ACC112 (cell line): Measurements from ENCODE around the gene SPATA21.
"Not testable (repeated sequence)": the region's sequence is repeated elsewhere in the genome, so short reads cannot be mapped to it uniquely, and the experiment has no call there.

ENCODE experiments used
- H2AFZ ChIP-seq: fragments of 200-600 bp; sonication (generic); one replicate; pipeline ENCODE4 v1.6.0; 2017; ENCODE audit warnings: antibody characterized with exemption, low read length; ENCODE audit not compliant: unreplicated experiment
- H3K27ac ChIP-seq: fragments of 200-600 bp; sonication (generic); 2 replicates; pipeline ENCODE4 v1.5.1; 2014; ENCODE audit warnings: low read depth, mild to moderate bottlenecking, antibody characterized with exemption, low read length, moderate library complexity
- H3K27me3 ChIP-seq: fragments of 200-600 bp; sonication (generic); 2 replicates; pipeline ENCODE4 v1.6.1; 2014; ENCODE audit warnings: mild to moderate bottlenecking, antibody characterized with exemption, low read length, moderate library complexity, mixed read lengths; ENCODE audit not compliant: insufficient read depth
- H3K36me3 ChIP-seq: fragments of 200-600 bp; sonication (generic); 2 replicates; pipeline ENCODE4 v1.6.1; 2016; ENCODE audit warnings: mild to moderate bottlenecking, antibody characterized with exemption, low read length, moderate library complexity, mixed read lengths; ENCODE audit not compliant: insufficient read depth
- H3K4me1 ChIP-seq: fragments of 200-600 bp; sonication (generic); one replicate; pipeline ENCODE4 v1.6.1; 2016; ENCODE audit warnings: low read length, mixed read lengths; ENCODE audit not compliant: insufficient read depth, unreplicated experiment, control insufficient read depth
- H3K4me3 ChIP-seq: fragments of 200-600 bp; sonication (generic); 2 replicates; pipeline ENCODE4 v1.5.1; 2014; ENCODE audit warnings: mild to moderate bottlenecking, low read depth, low read length
- H3K79me2 ChIP-seq: fragments of 200-600 bp; sonication (generic); one replicate; pipeline ENCODE4 v1.6.0; 2016; ENCODE audit warnings: low read length; ENCODE audit not compliant: control insufficient read depth, unreplicated experiment, insufficient read depth

SPATA21 gene

GRCh38 chr1:16436946-16437474 is at the start of gene SPATA21:
Gene SPATA21, minus strand, starts transcription at chr1:16437424. Its CDS starts 6,053 bp downstream, at chr1:16431371.
- H3K4me1 ChIP-seq, result peaks cover under 1% of the 10 kb centered on the region
- no peak within 1 kb of the TSS for H3K4me3 ChIP-seq
- no peak within 1 kb of the TSS for H2AFZ ChIP-seq
- no peaks in the 10 kb centered on the region for H3K36me3 ChIP-seq
- H3K79me2 ChIP-seq, result peaks cover 15% of the 10 kb centered on the region
- 0 out of 2 replicates have a peak, but pooled peaks cover 3% of the 10 kb centered on the region for H3K27me3 ChIP-seq
- no peak within 1 kb of the TSS for H3K27ac ChIP-seq

GRCh38 chr1:16487011-16487410 is 49.8 kb upstream of the SPATA21 start:
- not testable (repeated sequence) for H3K79me2 ChIP-seq, H2AFZ ChIP-seq, H3K36me3 ChIP-seq, H3K27ac ChIP-seq, H3K4me1 ChIP-seq, H3K27me3 ChIP-seq, H3K4me3 ChIP-seq

GRCh38 chr1:16486316-16486715 is 49.1 kb upstream of the SPATA21 start:
- not testable (repeated sequence) for H3K27me3 ChIP-seq, H3K36me3 ChIP-seq

GRCh38 chr1:16484931-16485330 is 47.7 kb upstream of the SPATA21 start:
- no peaks in the 10 kb centered on the region for H3K27me3 ChIP-seq
- H3K4me3 ChIP-seq, result no peak overlapping the region

More at GRCh38 chr1:16486316-16486715, 49.1 kb upstream of the SPATA21 start:
- H3K27ac ChIP-seq, H3K4me1 ChIP-seq, H3K79me2 ChIP-seq, H3K4me3 ChIP-seq, H2AFZ ChIP-seq: not testable (repeated sequence)

GRCh38 chr1:16484501-16484835 is 47.2 kb upstream of the SPATA21 start:
- Histone ChIP-seq H3K36me3 (no peaks in the 10 kb centered on the region), H3K27me3 (no peaks in the 10 kb centered on the region), H2AFZ (no peak overlapping the region), H3K4me1 (no peaks in the 10 kb centered on the region), H3K79me2 (no peaks in the 10 kb centered on the region), H3K4me3 (no peak overlapping the region), H3K27ac (no peak overlapping the region)

More at GRCh38 chr1:16484931-16485330, 47.7 kb upstream of the SPATA21 start:
- H3K4me1 ChIP-seq, result no peaks in the 10 kb centered on the region
- no peaks in the 10 kb centered on the region for H3K36me3 ChIP-seq
- no peak overlapping the region for H2AFZ ChIP-seq
- H3K79me2 ChIP-seq, result no peaks in the 10 kb centered on the region
- H3K27ac ChIP-seq, result no peak overlapping the region

GRCh38 chr1:16483639-16484500 is 46.6 kb upstream of the SPATA21 start:
- H3K36me3 ChIP-seq, H2AFZ ChIP-seq, H3K27ac ChIP-seq, H3K79me2 ChIP-seq, H3K4me1 ChIP-seq, H3K27me3 ChIP-seq, H3K4me3 ChIP-seq: not testable (repeated sequence)

- not testable (repeated sequence) for H3K36me3 ChIP-seq, H3K27me3 ChIP-seq, H3K4me1 ChIP-seq, H2AFZ ChIP-seq, H3K27ac ChIP-seq, H3K4me3 ChIP-seq, H3K79me2 ChIP-seq
These were observed 45.9 kb upstream of the SPATA21 start for GRCh38 chr1:16483146-16483545.

GRCh38 chr1:16478091-16478490 is 40.9 kb upstream of the SPATA21 start:
- H3K4me3 ChIP-seq, result no peak overlapping the region
- H3K27ac ChIP-seq, result no peak overlapping the region
- H2AFZ ChIP-seq, result no peak overlapping the region
- H3K27me3 ChIP-seq, result no peaks in the 10 kb centered on the region
- H3K36me3 ChIP-seq, result no peaks in the 10 kb centered on the region
- no peaks in the 10 kb centered on the region for H3K4me1 ChIP-seq
- H3K79me2 ChIP-seq, result no peaks in the 10 kb centered on the region

- H3K36me3 ChIP-seq, H3K4me3 ChIP-seq, H3K4me1 ChIP-seq, H2AFZ ChIP-seq, H3K27me3 ChIP-seq, H3K27ac ChIP-seq, H3K79me2 ChIP-seq: not testable (repeated sequence)
These were observed 38.8 kb upstream of the SPATA21 start for GRCh38 chr1:16475771-16476770.

- not testable (repeated sequence) for H3K27me3 ChIP-seq, H3K4me1 ChIP-seq, H3K4me3 ChIP-seq, H3K79me2 ChIP-seq, H2AFZ ChIP-seq, H3K36me3 ChIP-seq, H3K27ac ChIP-seq
These were observed 37.7 kb upstream of the SPATA21 start for GRCh38 chr1:16474891-16475290.
